PC-9 (cell line): ENCODE data around the gene ENPP6. TPM values are rescaled to one million over a fixed set of nuclear protein-coding genes. Genes with fewer than 3 reads are reported as not detected.

Experiments
- BruUV-seq: library from RNA; stranded (reverse); fragments of 400-500 nt; replicated peaks from 2 replicates; lab custom pipeline; 2021; lab: Mats Ljungman, UMichigan
- CTCF ChIA-PET: fragments of 300-600 bp; sonication (Branson Sonifier 250); formaldehyde crosslinking; loops from one replicate; lab custom pipeline; 2022; ENCODE audit warnings: antibody characterized with exemption; lab: Charles Lee
- POLR2A ChIA-PET: fragments of 300-600 bp; sonication (Branson Sonifier 250); formaldehyde crosslinking; loops from one replicate; lab custom pipeline; 2022; ENCODE audit warnings: antibody characterized with exemption; ENCODE audit not compliant: unreplicated experiment; lab: Charles Lee
- DNase-seq, 2 experiments: peaks; one replicate each; pipeline versions ENCODE4 v3.0.0 to v3.0.0-alpha.2; 2015 to 2022; ENCODE audit warnings: mixed read lengths in 1 of 2
- H2AFZ ChIP-seq: fragments of 200-600 bp; sonication (generic); 2 replicates; pipeline ENCODE4 v1.8.1; 2017; ENCODE audit warnings: antibody characterized with exemption
- H3F3A ChIP-seq: fragments of 200-600 bp; sonication (generic); 2 replicates; pipeline ENCODE4 v1.8.1; 2017; ENCODE audit warnings: antibody characterized with exemption, mild to moderate bottlenecking, low read depth; ENCODE audit not compliant: insufficient read depth
- H3K27ac ChIP-seq: fragments of 200-600 bp; sonication (generic); 2 replicates; pipeline ENCODE4 v1.6.1; 2016; ENCODE audit warnings: mixed run types
- H3K27me3 ChIP-seq: fragments of 200-600 bp; sonication (generic); 2 replicates; pipeline ENCODE4 v1.6.1; 2016; ENCODE audit warnings: low read depth, mixed run types; ENCODE audit not compliant: insufficient read depth
- H3K36me3 ChIP-seq: fragments of 200-600 bp; sonication (generic); 2 replicates; pipeline ENCODE4 v1.6.1; 2016; ENCODE audit warnings: low read depth, mixed run types
- H3K4me1 ChIP-seq: fragments of 200-600 bp; sonication (generic); replicated peaks from 2 replicates; pipeline ENCODE4 v1.6.1; 2016; ENCODE audit warnings: mixed run types; ENCODE audit not compliant: insufficient read depth
- H3K4me2 ChIP-seq: fragments of 200-600 bp; sonication (generic); 2 replicates; pipeline ENCODE4 v1.6.1; 2017; ENCODE audit warnings: mixed run types
- H3K4me3 ChIP-seq: fragments of 200-600 bp; sonication (generic); 2 replicates; pipeline ENCODE4 v1.6.1; 2016; ENCODE audit warnings: mixed run types
- H3K79me2 ChIP-seq: fragments of 200-600 bp; sonication (generic); 2 replicates; pipeline ENCODE4 v1.6.1; 2017; ENCODE audit warnings: low read depth, mixed run types
- H3K9me2 ChIP-seq: fragments of 200-600 bp; sonication (generic); 2 replicates; pipeline ENCODE4 v1.8.1; 2017; ENCODE audit warnings: mild to moderate bottlenecking; ENCODE audit not compliant: insufficient read depth
- H3K9me3 ChIP-seq: fragments of 200-600 bp; sonication (generic); 2 replicates; pipeline ENCODE4 v1.8.1; 2016; ENCODE audit warnings: low read depth; ENCODE audit not compliant: insufficient read depth
- H4K20me1 ChIP-seq: fragments of 200-600 bp; sonication (generic); 2 replicates; pipeline ENCODE4 v1.8.1; 2017; ENCODE audit not compliant: insufficient read depth
- EZH2 ChIP-seq: fragments of 200-600 bp; sonication (generic); IDR thresholded peaks from 2 replicates; pipeline ENCODE4 v1.8.0; 2017; ENCODE audit warnings: antibody characterized with exemption, low read depth
- intact Hi-C: fragments of 100-400 bp; cut with micrococcal nuclease; formaldehyde crosslinking; loops from one replicate; pipeline ENCODE4 v1.10.0; 2022; ENCODE audit not compliant: unreplicated experiment
- total RNA-seq: library from RNA; stranded (reverse); gene quantifications from 2 replicates; pipeline ENCODE4 v1.2.3, GENCODE V29; 2021
- TF ChIP-seq, protein P1 (sequence below): fragments of 200-600 bp; sonication (generic); conservative IDR thresholded peaks from 2 replicates; pipeline ENCODE4 v1.6.1; 2017; ENCODE audit warnings: mixed run types, antibody characterized with exemption, mild to moderate bottlenecking, moderate library complexity

Gene ENPP6
- total RNA-seq, 1 experiment from 2014 or later: not detected

DNA sequence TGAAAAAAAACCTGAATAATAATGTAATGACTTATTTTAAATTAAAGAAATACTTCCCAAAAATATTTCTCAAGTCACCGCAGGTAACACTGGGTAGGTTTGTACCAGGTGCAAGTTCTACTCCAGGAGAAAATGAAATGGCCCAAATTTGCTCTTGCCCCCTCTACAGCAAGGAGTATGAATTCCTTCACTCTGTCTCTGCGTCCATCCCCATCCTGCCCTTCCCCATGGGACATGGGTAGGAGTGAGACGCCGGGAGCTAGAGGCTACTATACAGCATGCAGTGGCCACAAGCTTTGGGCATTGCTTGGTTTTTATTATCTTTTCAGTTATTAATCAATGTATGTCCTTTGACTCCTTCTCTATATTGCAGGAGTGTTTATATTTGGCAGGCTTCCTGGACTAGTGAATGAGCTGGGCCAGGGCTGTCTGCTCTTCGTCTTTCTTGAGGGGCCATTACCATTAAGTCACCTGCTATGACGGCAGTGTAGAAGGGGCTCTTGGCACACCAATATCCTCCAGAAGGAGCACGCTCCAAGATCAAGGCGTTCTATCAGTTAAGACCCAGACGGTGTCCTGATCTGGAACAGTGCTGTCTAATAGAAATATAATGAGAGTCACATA, 149.6 kb downstream of the ENPP6 start:
- ChIA-PET POLR2A (no interaction called here), CTCF (no interaction called here)
- no peaks in the 10 kb centered on the region for H3K9me2 ChIP-seq
- H3K4me1 ChIP-seq: no peaks in the 10 kb centered on the region
- no peak for TF ChIP-seq EZH2
- TF ChIP-seq, protein P1, sequence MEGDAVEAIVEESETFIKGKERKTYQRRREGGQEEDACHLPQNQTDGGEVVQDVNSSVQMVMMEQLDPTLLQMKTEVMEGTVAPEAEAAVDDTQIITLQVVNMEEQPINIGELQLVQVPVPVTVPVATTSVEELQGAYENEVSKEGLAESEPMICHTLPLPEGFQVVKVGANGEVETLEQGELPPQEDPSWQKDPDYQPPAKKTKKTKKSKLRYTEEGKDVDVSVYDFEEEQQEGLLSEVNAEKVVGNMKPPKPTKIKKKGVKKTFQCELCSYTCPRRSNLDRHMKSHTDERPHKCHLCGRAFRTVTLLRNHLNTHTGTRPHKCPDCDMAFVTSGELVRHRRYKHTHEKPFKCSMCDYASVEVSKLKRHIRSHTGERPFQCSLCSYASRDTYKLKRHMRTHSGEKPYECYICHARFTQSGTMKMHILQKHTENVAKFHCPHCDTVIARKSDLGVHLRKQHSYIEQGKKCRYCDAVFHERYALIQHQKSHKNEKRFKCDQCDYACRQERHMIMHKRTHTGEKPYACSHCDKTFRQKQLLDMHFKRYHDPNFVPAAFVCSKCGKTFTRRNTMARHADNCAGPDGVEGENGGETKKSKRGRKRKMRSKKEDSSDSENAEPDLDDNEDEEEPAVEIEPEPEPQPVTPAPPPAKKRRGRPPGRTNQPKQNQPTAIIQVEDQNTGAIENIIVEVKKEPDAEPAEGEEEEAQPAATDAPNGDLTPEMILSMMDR: no peak
- H3K36me3 ChIP-seq: no peaks in the 10 kb centered on the region
- H4K20me1 ChIP-seq: no peaks in the 10 kb centered on the region
- no peak for DNase-seq
- no peaks in the 10 kb centered on the region for H3K79me2 ChIP-seq
- no peak overlapping the region for H3K4me2 ChIP-seq
- no peaks in the 10 kb centered on the region for H3F3A ChIP-seq
- BruUV-seq: no TSS peak
- H3K27me3 ChIP-seq: peaks cover 32% of the 10 kb centered on the region
- no peak overlapping the region for H2AFZ ChIP-seq
- no peak overlapping the region for H3K4me3 ChIP-seq
- H3K9me3 ChIP-seq: no peaks in the 10 kb centered on the region
- no peak overlapping the region for H3K27ac ChIP-seq
- intact Hi-C loops: no loop called here

DNA sequence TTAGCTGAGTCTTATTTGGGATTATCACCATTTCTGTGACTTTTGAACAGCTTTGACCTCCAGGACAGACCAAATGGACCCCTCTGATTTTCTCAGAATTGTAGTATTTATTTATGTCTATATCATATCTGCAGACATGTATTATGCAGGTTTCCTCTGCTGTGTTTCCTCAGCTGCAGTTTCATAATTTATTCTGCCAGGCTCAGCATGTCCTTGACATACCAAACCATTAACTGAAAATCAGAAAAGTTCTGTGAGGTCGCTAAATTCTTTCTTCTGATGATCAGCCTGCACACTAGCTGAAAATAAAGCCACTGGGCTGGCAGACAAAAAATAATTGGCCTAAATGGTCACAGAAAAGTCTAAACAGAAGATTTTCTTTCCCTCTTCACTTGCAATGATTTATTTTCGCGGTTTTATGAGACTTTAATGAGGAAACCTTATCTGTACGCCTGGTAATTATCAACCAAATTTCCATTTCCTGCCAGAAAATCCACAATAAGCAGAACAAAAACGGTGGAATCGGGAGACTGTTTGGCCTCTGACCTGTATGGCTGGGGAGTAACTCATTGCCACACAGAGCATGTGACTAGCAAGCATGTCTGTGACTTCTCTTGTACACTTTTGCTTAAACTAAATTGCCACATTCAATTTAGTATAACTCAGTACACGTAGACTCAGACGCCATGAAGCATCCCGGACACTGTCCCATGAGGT, 150.9 kb downstream of the ENPP6 start:
- Histone ChIP-seq H3K9me3 (no peaks in the 10 kb centered on the region), H3K4me3 (no peak overlapping the region), H3K79me2 (no peaks in the 10 kb centered on the region), H3K4me1 (no peaks in the 10 kb centered on the region), H3F3A (no peaks in the 10 kb centered on the region), H3K9me2 (no peaks in the 10 kb centered on the region), H3K27me3 (peaks cover 32% of the 10 kb centered on the region), H3K27ac (no peak overlapping the region), H2AFZ (no peak overlapping the region), H3K36me3 (no peaks in the 10 kb centered on the region), H3K4me2 (no peak overlapping the region), H4K20me1 (no peaks in the 10 kb centered on the region)
- no peak for TF ChIP-seq EZH2
- TF ChIP-seq, protein P1: no peak
- ChIA-PET POLR2A (interaction anchor here (0.6 kb wide), 1 partner anchor 141 kb away, joined by 3 read pairs; no protein-coding TSS in a partner anchor), CTCF (no interaction called here)
- no peak for DNase-seq
- no TSS peak for BruUV-seq
- intact Hi-C loops: no loop called here

- H3K9me3 ChIP-seq: no peaks in the 10 kb centered on the region
- TF ChIP-seq EZH2: no peak
- TF ChIP-seq, protein P1: no peak
- no peaks in the 10 kb centered on the region for H3K4me1 ChIP-seq
- H3K79me2 ChIP-seq: no peaks in the 10 kb centered on the region
- H2AFZ ChIP-seq: no peak overlapping the region
- H3K36me3 ChIP-seq: no peaks in the 10 kb centered on the region
- no peak for DNase-seq
- ChIA-PET CTCF (no interaction called here), POLR2A (no interaction called here)
- no peak overlapping the region for H3K27ac ChIP-seq
- BruUV-seq: no TSS peak
- intact Hi-C loops: no loop called here
- no peaks in the 10 kb centered on the region for H3F3A ChIP-seq
- no peak overlapping the region for H3K4me3 ChIP-seq
- H4K20me1 ChIP-seq: no peaks in the 10 kb centered on the region
- peaks cover 32% of the 10 kb centered on the region for H3K27me3 ChIP-seq
- no peak overlapping the region for H3K4me2 ChIP-seq
- no peaks in the 10 kb centered on the region for H3K9me2 ChIP-seq
Measured at GRCh38 chr4:184064877-184065276, 152.8 kb downstream of the ENPP6 start.
